MM.1S (cell line): ENCODE results near the gene ZNF785.

Experiments
- DNase-seq: peaks from one replicate; pipeline ENCODE4 v3.0.0-alpha.2; 2015
- H2AFZ ChIP-seq: fragments of 300-600 bp; sonication (generic); 2 replicates; pipeline ENCODE4 v1.6.0; 2016; ENCODE audit warnings: antibody characterized with exemption, low read length
- H3F3A ChIP-seq: fragments of 300-600 bp; sonication (generic); 2 replicates; pipeline ENCODE4 v1.6.1; 2016; ENCODE audit warnings: mild to moderate bottlenecking, antibody characterized with exemption, low read length, moderate library complexity, mixed read lengths; ENCODE audit not compliant: insufficient read depth
- H3K27ac ChIP-seq: fragments of 300-600 bp; sonication (generic); 2 replicates; pipeline ENCODE4 v1.5.1; 2016; ENCODE audit warnings: mild to moderate bottlenecking, low read length
- H3K27me3 ChIP-seq: fragments of 300-600 bp; sonication (generic); replicated peaks from 2 replicates; pipeline ENCODE4 v1.6.0; 2016; ENCODE audit warnings: low read length; ENCODE audit not compliant: insufficient read depth
- H3K36me3 ChIP-seq: fragments of 300-600 bp; sonication (generic); replicated peaks from 2 replicates; pipeline ENCODE4 v1.6.1; 2016; ENCODE audit warnings: mild to moderate bottlenecking, low read length, mixed read lengths; ENCODE audit not compliant: insufficient read depth
- H3K4me1 ChIP-seq: fragments of 300-600 bp; sonication (generic); 2 replicates; pipeline ENCODE4 v1.6.1; 2016; ENCODE audit warnings: low read length, mixed read lengths
- H3K4me2 ChIP-seq: fragments of 300-600 bp; sonication (generic); 2 replicates; pipeline ENCODE4 v1.6.0; 2016; ENCODE audit warnings: low read depth, low read length
- H3K4me3 ChIP-seq: fragments of 300-600 bp; sonication (generic); 2 replicates; pipeline ENCODE4 v1.5.1; 2016; ENCODE audit warnings: low read length, mixed read lengths
- H3K79me2 ChIP-seq: fragments of 300-600 bp; sonication (generic); 2 replicates; pipeline ENCODE4 v1.6.1; 2016; ENCODE audit warnings: mixed run types, low read length, mixed read lengths
- H3K9ac ChIP-seq: fragments of 300-600 bp; sonication (generic); 2 replicates; pipeline ENCODE4 v1.6.1; 2016; ENCODE audit warnings: low read length, mixed read lengths
- H3K9me2 ChIP-seq: fragments of 300-600 bp; sonication (generic); replicated peaks from 2 replicates; pipeline ENCODE4 v1.6.1; 2016; ENCODE audit warnings: mild to moderate bottlenecking, low read length, mixed read lengths; ENCODE audit not compliant: insufficient read depth
- H3K9me3 ChIP-seq: fragments of 300-600 bp; sonication (generic); replicated peaks from 2 replicates; pipeline ENCODE4 v1.6.1; 2016; ENCODE audit warnings: mild to moderate bottlenecking, low read length, mixed read lengths; ENCODE audit not compliant: insufficient read depth
- H4K20me1 ChIP-seq: fragments of 300-600 bp; sonication (generic); 2 replicates; pipeline ENCODE4 v1.6.1; 2016; ENCODE audit warnings: mild to moderate bottlenecking, low read length, moderate library complexity, mixed read lengths; ENCODE audit not compliant: insufficient read depth
- CTCF ChIP-seq: fragments of 300-600 bp; sonication (generic); IDR thresholded peaks from 2 replicates; pipeline ENCODE4 v1.5.1; 2016; ENCODE audit warnings: antibody characterized with exemption, low read length, mixed read lengths
- EZH2 ChIP-seq: fragments of 300-600 bp; sonication (generic); optimal IDR thresholded peaks from 2 replicates; pipeline ENCODE3; 2017; ENCODE audit warnings: low read depth, mild to moderate bottlenecking, antibody characterized with exemption, low read length, mixed read lengths
- EZH2phosphoT487 ChIP-seq: fragments of 300-600 bp; sonication (generic); IDR thresholded peaks from 2 replicates; pipeline ENCODE4 v1.6.1; 2018; ENCODE audit warnings: antibody characterized with exemption, low read length

ZNF785 gene

GRCh38 chr16:30557957-30558788 lies 27.3 kb downstream of the ZNF785 start, which contains the start of gene ZNF764:
Gene ZNF764, minus strand, starts transcription at chr16:30558374. Its CDS starts 192 bp downstream, at chr16:30558182.
- Histone ChIP-seq H3K36me3 (no peaks in the 10 kb centered on the region), H3K4me2 (peak within 1 kb of the TSS; percentile 76), H3K27ac (peak within 1 kb of the TSS; percentile 83), H3K4me3 (peak within 1 kb of the TSS; percentile 80), H3K27me3 (no peaks in the 10 kb centered on the region), H3K4me1 (no peaks in the 10 kb centered on the region), H2AFZ (peak within 1 kb of the TSS; percentile 94), H3K9me3 (no peaks in the 10 kb centered on the region), H3F3A (peaks cover 10% of the 10 kb centered on the region), H4K20me1 (no peaks in the 10 kb centered on the region), H3K79me2 (peaks cover 30% of the 10 kb centered on the region), H3K9ac (peak within 1 kb of the TSS; percentile 90), H3K9me2 (no peaks in the 10 kb centered on the region)
- DNase-seq = peak; percentile 97
- no peak for TF ChIP-seq EZH2phosphoT487
- no peak for TF ChIP-seq EZH2
- TF ChIP-seq CTCF = no peak; the same call in 1 of the 2 replicates

- Histone ChIP-seq H3K4me2 (peak overlapping the region; percentile 76), H4K20me1 (no peaks in the 10 kb centered on the region), H3K79me2 (peaks cover 30% of the 10 kb centered on the region), H3K4me3 (peak overlapping the region; percentile 80), H3K36me3 (no peaks in the 10 kb centered on the region), H3K27me3 (no peaks in the 10 kb centered on the region), H3K9ac (peak overlapping the region; percentile 90), H3F3A (peaks cover 10% of the 10 kb centered on the region), H3K9me3 (no peaks in the 10 kb centered on the region), H3K4me1 (no peaks in the 10 kb centered on the region), H3K9me2 (no peaks in the 10 kb centered on the region), H2AFZ (peak overlapping the region; percentile 94), H3K27ac (peak overlapping the region; percentile 83; the same call in 1 of the 2 replicates)
- TF ChIP-seq EZH2phosphoT487 = no peak
- no peak for TF ChIP-seq EZH2
- TF ChIP-seq CTCF = no peak
- DNase-seq = peak; percentile 52
Observed at GRCh38 chr16:30557707-30557956, 27.9 kb downstream of the ZNF785 start.

- H3K9me3 ChIP-seq = no peaks in the 10 kb centered on the region
- H3K27me3 ChIP-seq = no peaks in the 10 kb centered on the region
- H3K79me2 ChIP-seq = peaks cover 30% of the 10 kb centered on the region
- no peak overlapping the region for H3K4me2 ChIP-seq
- H3K4me3 ChIP-seq = no peak overlapping the region
- no peak overlapping the region for H3K9ac ChIP-seq
- no peaks in the 10 kb centered on the region for H3K9me2 ChIP-seq
- H3F3A ChIP-seq = peaks cover 10% of the 10 kb centered on the region
- TF ChIP-seq CTCF (no peak), EZH2phosphoT487 (no peak), EZH2 (no peak)
- no peak for DNase-seq
- no peaks in the 10 kb centered on the region for H4K20me1 ChIP-seq
- no peaks in the 10 kb centered on the region for H3K36me3 ChIP-seq
- H3K27ac ChIP-seq = no peak overlapping the region
- H3K4me1 ChIP-seq = no peaks in the 10 kb centered on the region
- H2AFZ ChIP-seq = no peak overlapping the region
Observed at GRCh38 chr16:30556125-30556473, 29.4 kb downstream of the ZNF785 start.
